HG02938 (cell line): ENCODE data around the gene DDX20.
A peak's percentile ranks its signal among the peaks of the same experiment; 100 is the strongest.

Experiments used
- ATAC-seq: cut with Tn5 transposase; IDR thresholded peaks from one replicate; pipeline ENCODE4 v1.9.1; 2021; ENCODE audit warnings: mild to moderate bottlenecking, moderate library complexity; ENCODE audit not compliant: unreplicated experiment

DDX20 gene

GRCh38 chr1:111747282-111747734, 8.4 kb upstream of the DDX20 start:
- ATAC-seq, result no peak

- no peak for ATAC-seq
These were observed 7.8 kb upstream of the DDX20 start for GRCh38 chr1:111747947-111748346.

GRCh38 chr1:111749628-111750027, 6.1 kb upstream of the DDX20 start:
- ATAC-seq, result no peak

GRCh38 chr1:111750856-111751255, 4.8 kb upstream of the DDX20 start:
- ATAC-seq, result no peak

- no peak for ATAC-seq
These were observed 3.7 kb upstream of the DDX20 start for GRCh38 chr1:111751906-111752575.

- ATAC-seq, result peak; percentile 2
These were observed 744 bp upstream of the DDX20 start for GRCh38 chr1:111754984-111755330.

GRCh38 chr1:111756124-111756513, 418 bp downstream of the DDX20 start:
- ATAC-seq, result peak; percentile 5

- no peak for ATAC-seq
These were observed 2.7 kb downstream of the DDX20 start for GRCh38 chr1:111758373-111758772.

GRCh38 chr1:111761717-111762116, 6.0 kb downstream of the DDX20 start:
- no peak for ATAC-seq

GRCh38 chr1:111762332-111762731, 6.6 kb downstream of the DDX20 start:
- ATAC-seq, result no peak

- no peak for ATAC-seq
These were observed 12.3 kb downstream of the DDX20 start for GRCh38 chr1:111768023-111768422.

- ATAC-seq, result no peak
These were observed 12.9 kb downstream of the DDX20 start for GRCh38 chr1:111768625-111769024.

- ATAC-seq, result no peak
These were observed 13.9 kb downstream of the DDX20 start for GRCh38 chr1:111769517-111770146.

GRCh38 chr1:111770916-111771315, 15.2 kb downstream of the DDX20 start:
- no peak for ATAC-seq

GRCh38 chr1:111775966-111776365, 20.3 kb downstream of the DDX20 start:
- ATAC-seq, result no peak

- no peak for ATAC-seq
These were observed 20.7 kb downstream of the DDX20 start for GRCh38 chr1:111776391-111776790.

- ATAC-seq, result no peak
These were observed 21.2 kb downstream of the DDX20 start for GRCh38 chr1:111776861-111777260.

GRCh38 chr1:111777301-111777700, 21.6 kb downstream of the DDX20 start:
- no peak for ATAC-seq

- ATAC-seq, result no peak
These were observed 22.4 kb downstream of the DDX20 start for GRCh38 chr1:111778066-111778465.

GRCh38 chr1:111778541-111779051, 22.9 kb downstream of the DDX20 start:
- ATAC-seq, result no peak

- no peak for ATAC-seq
These were observed 23.8 kb downstream of the DDX20 start for GRCh38 chr1:111779546-111779945.

- no peak for ATAC-seq
These were observed 28.7 kb downstream of the DDX20 start for GRCh38 chr1:111784273-111784901.
